ENCODE measurements around the gene DDR2.
"Not testable (repeated sequence)": the region's sequence is repeated elsewhere in the genome, so short reads cannot be mapped to it uniquely, and the experiment has no call there.

The DDR2 gene

GRCh38 chr1:162632217-162632666, at the start of gene DDR2:
Gene DDR2, plus strand, starts transcription at chr1:162632464. Its CDS starts 86,600 bp downstream, at chr1:162719064.
- no peak for DNase-seq (ENCODE audit: low read depth in 3 of 3)

GRCh38 chr1:162582901-162583300, 49.4 kb upstream of the DDR2 start:
- DNase-seq (ENCODE audit: low read depth in 3 of 3): not testable (repeated sequence)

- not testable (repeated sequence) for DNase-seq (ENCODE audit: low read depth in 3 of 3)
These were observed 47.2 kb upstream of the DDR2 start for GRCh38 chr1:162585101-162585500.

- DNase-seq (ENCODE audit: low read depth in 3 of 3): no peak
These were observed 44.9 kb upstream of the DDR2 start for GRCh38 chr1:162587347-162587746.

- no peak for DNase-seq (ENCODE audit: low read depth in 3 of 3)
These were observed 44.5 kb upstream of the DDR2 start for GRCh38 chr1:162587761-162588260.

- DNase-seq (ENCODE audit: low read depth in 3 of 3): no peak
These were observed 42.2 kb upstream of the DDR2 start for GRCh38 chr1:162590101-162590500.

- no peak for DNase-seq (ENCODE audit: low read depth in 3 of 3)
These were observed 41.6 kb upstream of the DDR2 start for GRCh38 chr1:162590686-162591085.

- no peak for DNase-seq (ENCODE audit: low read depth in 3 of 3)
These were observed 35.6 kb upstream of the DDR2 start for GRCh38 chr1:162596514-162597170.

- DNase-seq (ENCODE audit: low read depth in 3 of 3): no peak
These were observed 32.8 kb upstream of the DDR2 start for GRCh38 chr1:162599451-162599850.

GRCh38 chr1:162603117-162603516, 29.1 kb upstream of the DDR2 start:
- DNase-seq (ENCODE audit: low read depth in 3 of 3): not testable (repeated sequence)

- no peak for DNase-seq (ENCODE audit: low read depth in 3 of 3)
These were observed 26.9 kb upstream of the DDR2 start for GRCh38 chr1:162605225-162605927.

- no peak for DNase-seq (ENCODE audit: low read depth in 3 of 3)
These were observed 23.0 kb upstream of the DDR2 start for GRCh38 chr1:162609306-162609705.

GRCh38 chr1:162612606-162613400, 19.5 kb upstream of the DDR2 start:
- no peak for DNase-seq (ENCODE audit: low read depth in 3 of 3)

- no peak for DNase-seq (ENCODE audit: low read depth in 3 of 3)
These were observed 15.4 kb upstream of the DDR2 start for GRCh38 chr1:162616848-162617247.

GRCh38 chr1:162617513-162617912, 14.8 kb upstream of the DDR2 start:
- DNase-seq (ENCODE audit: low read depth in 3 of 3): no peak

GRCh38 chr1:162619076-162619475, 13.2 kb upstream of the DDR2 start:
- no peak for DNase-seq (ENCODE audit: low read depth in 3 of 3)

GRCh38 chr1:162621256-162621655, 11.0 kb upstream of the DDR2 start:
- DNase-seq (ENCODE audit: low read depth in 3 of 3): no peak

GRCh38 chr1:162625679-162626078, 6.6 kb upstream of the DDR2 start:
- DNase-seq (ENCODE audit: low read depth in 3 of 3): no peak

GRCh38 chr1:162626094-162626493, 6.2 kb upstream of the DDR2 start:
- no peak for DNase-seq (ENCODE audit: low read depth in 3 of 3)

- DNase-seq (ENCODE audit: low read depth in 3 of 3): no peak
These were observed 5.5 kb upstream of the DDR2 start for GRCh38 chr1:162626761-162627160.

GRCh38 chr1:162627662-162628296, 4.5 kb upstream of the DDR2 start:
- no peak for DNase-seq (ENCODE audit: low read depth in 3 of 3)

GRCh38 chr1:162629077-162629627, 3.1 kb upstream of the DDR2 start:
- DNase-seq (ENCODE audit: low read depth in 3 of 3): no peak

Measured in stimulated activated CD4-positive, alpha-beta T cell treated with anti-CD3 and anti-CD28 coated beads, TNF-alpha, amount 100 ng/mL, for 24 hours (primary cell).